OCI-LY1 (cell line): ENCODE data around the gene AKAP13.

Experiments used
- CTCF ChIP-seq: fragments of 200-600 bp; sonication (generic), shearing (Covaris generic); IDR thresholded peaks from 2 replicates; pipeline ENCODE4 v1.5.1; 2017; ENCODE audit warnings: mild to moderate bottlenecking, antibody characterized with exemption, low read length, moderate library complexity, mixed read lengths
- EZH2 ChIP-seq: fragments of 200-600 bp; sonication (generic), shearing (Covaris generic); IDR thresholded peaks from 2 replicates; pipeline ENCODE4 v1.8.0; 2017; ENCODE audit warnings: borderline replicate concordance, mixed run types, mild to moderate bottlenecking, antibody characterized with exemption, low read length, moderate library complexity, mixed read lengths

GRCh38 chr15:85600001-85600400 lies 219.6 kb downstream of the AKAP13 start:
- no peak for TF ChIP-seq CTCF
- no peak for TF ChIP-seq EZH2
